Measurements from ENCODE around the gene HDGFL3.

GRCh38 chr15:83207660-83208366 is at the start of gene HDGFL3:
- TF ChIP-seq CTCF (IDR thresholded peaks at IDR 0.05): peak; percentile 31
- no peak for TF ChIP-seq EZH2 (IDR thresholded peaks at IDR 0.05)

Measured in neural progenitor cell (in vitro differentiated cells).